ENCODE data around the gene PDK4.
"Not testable (repeated sequence)": the region's sequence is repeated elsewhere in the genome, so short reads cannot be mapped to it uniquely, and the experiment has no call there.

Gene PDK4

DNA sequence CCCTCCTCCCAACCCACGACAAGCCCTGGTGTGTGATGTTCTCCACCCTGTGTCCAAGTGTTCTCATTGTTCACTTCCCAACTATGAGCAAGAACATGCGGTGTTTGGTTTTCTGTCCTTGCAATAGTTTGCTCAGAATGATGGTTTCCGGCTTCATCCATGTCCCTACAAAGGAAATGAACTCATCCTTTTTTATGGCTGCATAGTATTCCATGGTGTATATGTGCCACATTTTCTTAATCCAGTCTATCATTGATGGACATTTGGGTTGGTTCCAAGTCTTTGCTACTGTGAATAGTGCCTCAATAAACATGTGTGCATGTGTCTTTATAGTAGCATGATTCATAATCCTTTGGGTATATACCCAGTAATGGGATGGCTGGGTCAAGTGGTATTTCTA, 8.5 kb upstream of the PDK4 start:
- DNase-seq (ENCODE audit: low read depth): not testable (repeated sequence)

DNA sequence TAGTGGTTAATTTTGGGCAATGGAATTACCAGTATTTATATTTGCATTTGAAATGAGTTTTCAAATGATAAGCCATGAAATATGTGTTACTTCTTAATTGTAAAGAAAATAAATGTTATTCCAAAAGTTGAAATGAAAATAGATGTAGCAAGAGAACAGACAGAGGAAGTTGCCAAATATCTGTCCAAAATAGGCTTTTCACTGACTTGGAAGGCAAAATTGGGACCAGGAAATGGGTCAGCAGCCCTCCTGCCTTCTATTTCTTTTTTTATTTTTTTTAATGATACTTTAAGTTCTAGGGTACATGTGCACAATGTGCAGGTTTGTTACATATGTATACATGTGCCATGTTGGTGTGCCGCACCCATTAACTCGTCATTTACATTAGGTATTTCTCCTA, 8.1 kb upstream of the PDK4 start:
- not testable (repeated sequence) for DNase-seq (ENCODE audit: low read depth)

DNA sequence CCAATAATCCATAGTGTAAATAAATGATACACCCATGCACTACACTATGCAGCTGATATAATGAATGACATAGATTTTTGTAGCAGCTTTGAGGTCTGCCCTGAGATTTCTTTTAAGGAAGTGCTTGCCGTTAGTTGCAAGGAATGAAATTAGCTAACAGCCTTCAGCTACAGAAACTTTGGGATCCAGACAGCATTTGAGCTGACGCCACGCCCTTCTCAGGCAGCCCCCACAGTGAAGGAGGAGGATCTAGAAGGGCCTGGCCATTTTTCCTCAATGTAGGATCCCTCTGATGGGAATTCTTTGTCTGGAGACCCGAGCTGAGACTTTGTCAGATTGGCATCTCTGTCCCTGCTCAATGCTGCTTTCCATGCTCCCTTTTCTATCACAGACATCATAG, 6.1 kb upstream of the PDK4 start:
- DNase-seq (ENCODE audit: low read depth): no peak

DNA sequence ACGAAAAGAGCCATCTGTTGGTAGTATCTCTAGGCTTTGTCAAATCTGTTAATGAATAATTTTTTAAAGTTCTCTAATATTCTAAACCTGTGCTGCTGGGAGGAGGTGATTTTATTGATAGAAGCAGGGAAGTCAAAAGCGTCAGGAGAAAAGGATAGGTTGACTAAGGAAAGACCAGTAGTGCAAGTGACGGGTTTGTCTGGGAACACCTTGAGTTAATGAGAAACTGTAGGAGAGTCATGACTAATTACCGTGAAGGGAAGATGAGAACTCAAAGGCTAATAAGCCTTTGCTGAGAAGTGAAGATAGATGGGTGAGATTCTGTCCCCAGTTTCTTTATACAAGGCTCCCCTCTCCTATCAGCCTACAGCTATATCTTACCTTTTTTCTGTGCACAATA, 5.0 kb upstream of the PDK4 start:
- DNase-seq (ENCODE audit: low read depth): no peak

DNA sequence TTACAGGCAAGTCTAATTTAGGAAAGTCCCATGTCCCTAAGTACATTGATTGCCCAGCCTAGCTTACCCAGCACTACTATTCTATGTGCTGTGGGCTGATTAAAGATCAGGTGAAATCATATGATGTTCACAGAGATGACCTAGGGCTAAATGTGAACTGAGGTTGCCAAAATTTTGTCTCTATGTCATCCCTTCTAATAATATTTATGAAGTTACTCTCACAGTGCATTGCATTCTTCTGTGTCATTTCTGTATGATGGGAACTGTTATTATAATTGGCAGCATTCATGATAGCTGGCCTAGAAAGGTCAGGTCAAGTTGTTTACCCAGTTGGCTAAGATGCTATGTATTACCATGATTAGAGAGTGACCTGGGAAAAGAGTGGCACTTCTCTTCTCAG, 2.8 kb upstream of the PDK4 start:
- DNase-seq (ENCODE audit: low read depth): no peak

DNA sequence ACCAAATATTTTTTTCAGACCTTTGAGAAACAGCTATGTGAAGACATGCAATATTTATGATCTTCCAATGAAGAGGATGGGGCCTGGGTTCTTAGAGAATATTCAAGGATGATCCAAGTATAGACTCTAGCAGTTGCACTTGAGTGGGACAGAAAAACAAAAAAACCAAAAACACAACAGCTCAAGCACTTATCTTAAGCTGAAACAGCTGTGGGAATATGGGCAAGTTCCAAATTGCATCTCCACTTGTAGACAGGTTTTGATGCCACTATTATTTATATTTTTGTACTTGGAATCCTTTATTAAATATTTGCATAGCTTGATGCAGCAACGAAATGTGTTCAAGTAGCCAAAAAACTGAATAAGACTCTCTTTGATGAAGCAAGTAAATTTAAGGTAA, 2.2 kb upstream of the PDK4 start:
- no peak for DNase-seq (ENCODE audit: low read depth)

DNA sequence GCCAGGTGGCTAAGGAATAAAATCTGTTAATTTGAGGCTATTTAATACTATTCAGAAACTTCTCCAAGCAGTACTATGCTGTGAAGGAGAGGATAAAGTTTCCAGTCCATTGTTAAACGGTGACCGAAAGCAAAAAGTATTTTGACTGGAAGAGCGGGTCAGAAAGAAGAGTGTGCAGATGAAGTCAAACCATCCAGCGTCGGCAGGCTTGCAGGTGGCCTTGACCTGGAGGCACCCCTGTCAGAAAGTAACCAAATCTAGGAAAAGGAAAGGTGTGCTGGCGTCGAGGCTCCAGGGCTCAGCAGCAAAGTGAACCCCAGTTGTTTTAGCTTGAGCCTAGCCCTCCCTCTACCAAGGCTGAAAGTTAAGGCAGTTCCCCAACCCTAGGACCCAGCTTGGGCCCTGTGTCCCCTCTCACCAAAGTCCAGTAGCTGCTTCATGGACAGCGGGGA, 544 bp downstream of the PDK4 start:
- DNase-seq (ENCODE audit: low read depth): no peak

DNA sequence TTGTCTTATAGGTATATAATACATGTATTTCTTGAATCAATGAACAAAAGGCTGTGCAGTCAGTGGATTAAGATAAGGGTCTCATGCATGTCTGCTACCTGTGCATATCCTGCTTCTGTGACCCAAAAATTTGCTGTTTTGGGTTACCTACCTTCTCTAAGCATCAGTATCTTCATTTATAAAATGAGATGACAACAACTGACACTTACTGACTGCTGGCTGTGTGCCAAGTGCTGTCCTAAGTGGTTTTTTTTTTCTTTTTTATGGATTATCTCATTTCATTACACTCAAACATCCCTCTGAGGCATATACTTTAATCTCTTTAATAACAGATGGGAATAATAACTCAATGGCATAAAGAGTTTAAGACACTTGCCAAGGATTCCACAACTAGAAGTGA, 2.1 kb downstream of the PDK4 start:
- DNase-seq (ENCODE audit: low read depth): no peak

DNA sequence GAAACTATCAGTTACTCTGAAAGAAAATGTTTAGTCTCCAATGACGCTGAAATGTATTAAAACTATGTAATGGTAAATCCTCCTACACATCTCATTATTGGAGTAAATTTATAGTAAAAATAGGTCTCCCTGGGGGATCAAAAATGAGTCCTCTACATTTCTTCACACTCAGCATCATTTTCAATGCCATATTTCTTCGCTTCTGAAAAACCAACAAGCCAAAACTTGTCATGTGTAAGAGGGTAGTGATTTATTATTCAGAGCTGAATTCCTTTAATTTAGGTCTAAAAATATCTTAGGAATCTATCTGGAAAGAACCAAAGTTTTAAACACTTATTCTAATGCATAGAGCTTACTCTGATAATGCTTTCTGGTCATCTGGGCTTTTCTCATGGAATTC, 3.0 kb downstream of the PDK4 start:
- no peak for DNase-seq (ENCODE audit: low read depth)

DNA sequence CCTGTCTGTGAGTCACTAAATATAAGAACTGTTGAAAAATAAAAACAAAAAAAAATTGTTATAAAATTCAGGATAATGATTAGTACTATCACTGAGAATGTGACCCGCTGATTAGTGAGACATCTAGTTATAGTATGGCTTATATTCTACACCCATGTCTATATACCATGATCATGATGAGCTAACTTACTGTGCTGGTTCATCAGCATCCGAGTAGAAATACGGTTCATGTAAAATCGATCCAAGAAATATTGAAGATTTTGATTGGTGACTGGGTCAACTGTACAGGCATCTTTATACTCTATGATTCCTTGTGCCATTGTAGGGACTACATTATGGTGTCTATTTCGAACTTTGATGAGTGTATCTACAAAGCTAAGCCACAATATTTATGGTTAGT, 3.7 kb downstream of the PDK4 start:
- DNase-seq (ENCODE audit: low read depth): no peak

DNA sequence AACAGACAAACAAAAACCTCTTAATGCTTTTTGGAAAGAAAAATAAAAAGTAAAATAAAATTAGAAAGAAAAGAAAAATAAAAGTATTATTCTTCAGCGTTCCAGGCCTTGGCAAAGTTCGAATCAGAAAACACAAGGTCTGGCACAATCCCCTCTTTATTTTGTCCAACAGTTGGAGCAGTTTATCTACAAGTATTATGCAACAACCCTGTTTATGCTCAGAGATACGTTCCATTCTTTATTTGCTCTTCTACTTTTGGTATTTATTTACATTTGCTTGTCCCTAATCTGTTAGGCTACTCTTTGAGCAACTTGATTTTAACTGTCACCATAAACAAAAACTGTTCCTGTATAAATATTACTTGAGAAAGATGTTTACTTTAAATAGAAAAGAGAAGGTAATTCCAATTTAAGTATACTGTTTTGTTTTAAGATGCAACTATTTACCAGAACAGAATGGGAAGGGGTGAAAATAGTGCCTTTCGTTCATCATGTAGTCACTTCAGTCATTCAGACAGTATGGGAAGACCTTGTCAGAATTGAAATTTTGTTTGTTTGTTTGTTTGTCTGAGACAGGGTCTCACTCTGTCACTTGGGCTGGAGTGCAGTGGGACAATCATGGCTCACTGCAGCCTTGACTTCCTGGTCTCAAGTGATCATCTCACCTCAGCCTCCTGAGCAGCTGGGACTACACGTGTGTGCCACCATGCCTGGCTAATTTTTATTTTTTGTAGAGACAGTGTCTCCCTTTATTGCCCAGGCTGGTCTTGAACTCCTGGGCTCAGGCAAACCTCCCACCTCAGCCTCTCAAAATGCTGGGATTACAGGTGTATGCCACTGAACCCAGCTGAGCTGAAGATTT, 5.7 kb downstream of the PDK4 start:
- no peak for DNase-seq (ENCODE audit: low read depth)

DNA sequence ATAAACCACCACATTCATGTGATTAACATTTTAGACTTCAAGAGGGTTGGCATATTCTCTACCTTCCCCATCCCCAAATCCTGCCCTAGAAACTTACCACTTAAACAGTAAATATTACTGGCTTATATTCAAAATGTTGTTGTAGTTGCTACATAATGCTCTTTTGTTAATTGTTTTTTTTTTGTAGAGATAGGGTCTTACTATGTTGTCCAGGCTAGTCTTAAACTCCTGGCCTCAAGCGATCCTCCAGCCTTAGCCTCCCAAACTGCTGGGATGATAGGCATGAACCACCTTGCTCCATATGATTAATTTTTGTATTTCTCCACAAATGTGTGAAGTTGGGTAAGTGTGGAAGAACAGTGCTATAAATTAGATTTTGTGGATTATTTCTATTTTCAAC, 6.5 kb downstream of the PDK4 start:
- no peak for DNase-seq (ENCODE audit: low read depth)

DNA sequence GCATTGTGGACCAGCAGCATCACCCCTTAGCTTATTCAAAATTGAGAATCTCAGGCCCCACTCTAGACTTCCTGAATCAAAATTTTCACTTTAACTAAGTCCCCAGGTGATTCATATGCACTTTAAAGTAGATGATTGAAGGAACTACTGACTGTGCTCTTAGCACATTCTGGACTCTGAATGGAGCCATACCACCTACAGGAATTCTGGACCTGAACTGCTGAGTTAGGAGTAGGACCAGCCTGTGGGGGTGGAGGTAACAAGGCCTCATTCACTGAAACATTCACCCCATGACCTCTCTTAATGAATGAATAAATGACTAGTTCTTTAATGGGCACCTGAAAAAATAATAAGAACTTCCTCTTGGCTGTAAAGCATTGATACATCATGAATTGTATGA, 7.3 kb downstream of the PDK4 start:
- no peak for DNase-seq (ENCODE audit: low read depth)

DNA sequence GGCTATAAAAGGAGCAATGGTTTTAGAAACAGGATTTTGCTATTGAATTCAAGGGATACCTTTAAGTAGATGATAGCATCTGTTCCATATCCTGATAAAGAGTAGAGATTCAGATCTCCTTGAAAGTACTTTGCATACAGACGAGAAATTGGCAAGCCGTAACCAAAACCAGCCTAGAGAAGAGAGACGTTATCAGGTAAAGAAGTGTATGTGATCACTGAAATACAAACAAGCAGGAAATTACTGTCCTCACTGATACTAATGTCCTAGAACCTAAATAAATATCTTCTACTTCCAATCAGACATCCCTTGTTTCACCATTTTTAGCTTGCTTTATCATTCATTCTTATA, 9.4 kb downstream of the PDK4 start:
- DNase-seq (ENCODE audit: low read depth): no peak

DNA sequence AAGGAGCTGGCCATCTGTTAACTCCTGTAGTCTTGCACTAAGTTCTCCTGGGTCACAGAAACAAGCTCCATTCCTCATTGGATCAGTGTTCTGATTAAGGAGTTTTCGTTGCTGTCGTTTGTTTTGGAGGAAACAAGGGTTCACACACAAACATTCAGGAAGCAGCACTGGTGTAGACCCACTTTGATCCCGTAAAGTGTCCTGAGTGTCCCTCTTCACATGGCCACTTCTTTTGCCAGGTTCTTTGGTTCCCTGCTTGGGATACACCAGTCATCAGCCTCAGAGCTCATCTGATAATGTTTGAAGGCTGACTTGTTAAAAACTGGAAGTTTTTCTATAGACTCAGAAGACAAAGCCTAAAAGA, 10.9 kb downstream of the PDK4 start:
- DNase-seq (ENCODE audit: low read depth): no peak

DNA sequence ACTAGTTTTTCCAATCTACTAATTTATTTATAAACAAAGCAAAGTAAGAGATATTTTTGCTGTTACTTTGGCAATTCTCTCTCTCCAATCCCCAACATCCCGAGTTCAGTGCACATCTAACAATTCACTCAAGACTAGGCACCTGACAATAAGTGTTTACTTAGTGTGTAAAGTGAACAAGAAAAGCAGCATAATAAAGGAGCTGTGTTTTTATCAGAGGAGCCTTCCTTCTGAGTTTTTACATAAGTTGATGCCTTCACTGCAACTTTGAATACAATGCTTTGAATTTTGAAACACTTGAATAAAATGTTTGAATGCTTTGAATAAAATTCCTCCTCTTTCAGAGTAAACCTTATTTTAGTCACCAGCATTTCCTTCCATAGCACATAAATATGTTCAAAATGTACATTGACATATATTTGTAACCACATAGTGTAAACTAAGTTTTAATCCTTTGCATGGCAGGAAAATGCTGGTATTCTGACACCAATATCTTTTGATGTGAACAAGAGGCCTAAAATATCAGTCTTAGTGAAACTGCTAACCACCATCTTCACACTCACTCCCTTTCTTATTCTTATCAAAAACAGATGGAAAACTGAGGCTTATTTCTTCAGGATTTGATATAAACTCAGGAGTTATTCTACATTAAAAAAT, 11.4 kb downstream of the PDK4 start:
- DNase-seq (ENCODE audit: low read depth): no peak

DNA sequence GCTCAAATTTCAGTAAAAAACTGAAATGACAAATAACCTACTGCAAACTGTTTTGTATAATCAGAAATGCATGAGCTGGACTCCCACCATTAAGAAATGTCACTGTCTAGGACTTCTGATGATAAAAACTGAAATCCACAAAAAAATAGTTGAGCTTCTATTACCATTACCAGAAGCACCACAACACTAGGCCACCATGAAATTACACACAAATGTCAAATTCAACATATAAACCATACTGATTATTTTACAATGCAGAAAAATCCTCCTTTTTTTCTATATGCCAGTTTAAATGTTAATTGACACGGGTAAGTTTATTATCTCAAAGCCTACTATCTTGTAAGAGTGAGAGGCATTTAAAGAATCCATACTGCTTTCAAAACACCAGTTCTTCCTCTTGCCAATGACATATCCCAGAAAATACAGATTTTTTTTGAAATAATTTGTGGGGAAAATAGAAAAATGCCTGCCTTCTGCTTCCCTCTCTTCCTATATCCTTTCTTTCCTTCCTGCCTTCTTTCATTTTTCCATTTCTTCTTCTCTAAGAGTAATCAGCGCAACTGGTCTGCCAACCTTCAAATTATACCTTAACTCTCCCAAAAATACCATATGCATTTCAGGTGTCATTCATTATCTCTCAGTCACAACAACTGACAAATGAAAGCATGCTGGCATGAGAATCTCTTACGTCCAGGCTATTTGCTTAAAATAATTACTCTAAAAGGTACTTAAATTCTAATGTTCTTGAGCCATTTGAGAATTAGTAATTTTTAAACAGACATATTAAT, 12.3 kb downstream of the PDK4 start:
- no peak for DNase-seq (ENCODE audit: low read depth)

DNA sequence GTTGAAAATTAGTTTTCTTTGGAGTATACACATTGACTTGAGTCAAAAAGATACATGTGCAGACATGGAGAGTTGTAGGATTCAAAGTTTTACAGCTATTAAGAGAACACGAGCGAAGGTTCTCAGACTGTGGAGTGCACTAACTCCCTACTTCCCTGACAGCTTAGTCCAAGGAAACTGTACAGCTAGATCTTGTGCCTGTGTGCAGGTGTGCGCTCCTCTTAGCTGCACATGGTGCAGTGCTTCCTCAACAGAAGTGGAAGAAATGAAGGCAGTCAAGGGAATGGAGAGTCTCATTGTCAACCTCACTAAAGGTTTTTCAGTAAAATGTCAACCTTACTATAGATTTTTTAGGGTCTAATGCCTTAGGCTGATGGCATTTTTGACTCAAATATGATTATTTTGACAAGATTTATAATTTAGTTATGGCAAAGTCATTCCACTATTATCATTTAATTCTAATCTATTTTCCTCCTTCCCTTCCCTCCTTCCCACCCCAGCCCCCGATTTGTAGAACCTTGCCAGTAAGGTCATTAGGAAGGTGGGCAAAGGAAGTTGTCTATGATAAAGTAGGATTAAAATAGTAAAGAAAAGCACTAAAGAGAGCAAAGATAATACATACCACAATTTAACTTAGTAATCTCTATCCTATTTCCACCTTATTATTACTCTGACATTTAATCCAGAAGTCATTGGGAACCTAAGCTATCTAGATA, 13.6 kb downstream of the PDK4 start:
- no peak for DNase-seq (ENCODE audit: low read depth)

DNA sequence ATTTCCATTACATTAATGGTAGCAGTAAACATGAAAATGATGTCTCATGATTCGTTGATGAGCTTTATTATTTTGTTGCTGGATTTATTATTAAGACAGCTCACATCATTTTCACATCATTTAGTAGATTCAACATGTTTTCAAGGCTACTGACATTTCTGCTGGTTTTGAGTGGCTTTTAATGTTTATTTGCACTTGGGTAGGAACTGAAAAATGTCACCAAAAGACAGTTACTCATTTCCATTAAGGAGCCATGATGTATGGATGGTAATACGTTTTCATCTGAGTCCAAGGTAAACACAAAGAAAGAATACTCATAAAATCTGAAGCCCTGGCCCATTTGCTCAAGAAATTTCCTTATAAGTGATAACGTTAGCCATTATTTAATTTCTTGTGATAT, 14.8 kb downstream of the PDK4 start:
- DNase-seq (ENCODE audit: low read depth): no peak

DNA sequence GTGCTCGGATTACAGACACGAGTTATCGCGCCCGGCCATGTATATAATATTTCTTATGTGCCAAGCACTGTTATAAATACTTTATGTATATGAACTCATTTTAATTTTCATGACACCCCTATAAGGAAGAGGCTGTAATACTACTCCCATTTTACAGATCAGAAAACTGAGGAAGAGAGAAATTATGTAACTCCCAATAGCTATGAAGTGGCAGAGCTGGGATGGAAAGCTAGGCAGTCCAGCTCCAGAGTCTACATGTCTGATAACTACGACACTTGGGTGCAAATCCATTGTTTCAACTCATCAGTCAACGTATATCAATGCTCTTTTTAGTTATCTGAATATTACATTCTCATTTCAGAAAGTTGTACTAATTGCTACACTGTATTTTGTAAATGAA, 17.0 kb downstream of the PDK4 start:
- no peak for DNase-seq (ENCODE audit: low read depth)

DNA sequence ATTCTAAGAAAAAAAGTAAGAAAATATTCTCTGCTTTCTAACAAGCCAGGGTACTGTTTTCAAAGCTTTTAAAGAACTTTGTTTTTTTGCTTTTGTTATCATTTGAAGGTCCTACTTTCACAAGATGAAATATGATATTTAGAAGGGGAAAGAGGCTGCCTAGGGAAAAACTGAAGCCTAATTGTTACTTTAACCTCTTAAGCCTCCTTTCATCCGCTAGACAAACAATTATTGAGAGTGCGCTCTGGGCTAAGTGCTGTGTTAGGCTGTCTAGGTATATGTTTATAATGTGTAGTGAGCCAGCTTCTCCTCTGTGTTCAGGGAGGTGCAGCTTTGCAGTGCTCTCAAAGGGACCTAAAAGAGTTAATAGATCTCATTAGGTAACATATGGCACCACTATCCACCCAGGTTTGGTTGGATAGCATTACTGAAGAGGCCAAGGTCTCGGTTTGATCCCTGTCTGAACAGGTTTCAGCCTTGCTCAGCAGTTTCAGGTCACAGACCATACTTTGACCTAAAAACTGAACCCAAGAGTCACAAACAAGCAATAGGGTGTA, 17.9 kb downstream of the PDK4 start:
- no peak for DNase-seq (ENCODE audit: low read depth)

DNA sequence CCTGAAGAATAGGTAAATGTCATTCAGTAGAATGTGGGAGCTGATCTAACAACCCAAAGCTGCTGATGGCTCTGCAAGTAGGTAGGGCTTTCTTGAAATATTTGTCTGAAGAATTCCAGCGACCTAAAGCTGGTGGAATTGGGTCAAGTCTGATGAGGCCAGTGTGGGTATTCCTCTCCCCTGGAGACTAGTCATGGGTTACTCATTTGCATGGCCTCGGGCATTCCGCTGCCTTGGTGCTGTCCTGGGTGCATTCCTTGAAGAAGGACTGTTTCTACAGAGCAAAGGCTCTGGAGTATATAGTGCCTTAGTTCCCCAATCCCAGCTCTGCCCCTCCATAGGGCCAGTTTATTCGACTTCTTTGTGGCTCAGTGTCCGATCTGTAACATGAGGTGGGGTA, 19.2 kb downstream of the PDK4 start:
- no peak for DNase-seq (ENCODE audit: low read depth)
